Nephron (organoid): Measurements from ENCODE around the gene IGSF6.
A peak's percentile ranks its signal among the peaks of the same experiment; 100 is the strongest.
"Not testable (repeated sequence)": the region's sequence is repeated elsewhere in the genome, so short reads cannot be mapped to it uniquely, and the experiment has no call there.

Experiments used
- H3K27ac Mint-ChIP-seq, 3 experiments: 2 replicates each; pipeline ENCODE4 v1.8.0; 2020; ENCODE audit warnings: mixed read lengths in 3 of 3, mild to moderate bottlenecking in 2 of 3, moderate library complexity in 1 of 3
- H3K27me3 Mint-ChIP-seq: 2 replicates; pipeline ENCODE4 v1.8.0; 2021; ENCODE audit warnings: low read depth, mild to moderate bottlenecking, moderate library complexity, mixed read lengths
- H3K36me3 Mint-ChIP-seq: 2 replicates; pipeline ENCODE4 v1.8.0; 2020; ENCODE audit warnings: low read depth, mixed read lengths
- H3K4me1 Mint-ChIP-seq: 2 replicates; pipeline ENCODE4 v1.8.0; 2020; ENCODE audit warnings: mixed read lengths
- H3K4me3 Mint-ChIP-seq, 3 experiments: 2 replicates each; pipeline ENCODE4 v1.8.0; 2020; ENCODE audit warnings: mild to moderate bottlenecking in 3 of 3, mixed read lengths in 3 of 3, moderate library complexity in 2 of 3
- H3K9me3 Mint-ChIP-seq: 2 replicates; pipeline ENCODE4 v1.8.0; 2020; ENCODE audit warnings: mixed read lengths
- TF ChIP-seq, protein P1 (sequence below), 3 experiments: fragments of 200-600 bp; sonication (generic); IDR thresholded peaks; one replicate each; pipeline ENCODE4 v1.5.0; 2021; ENCODE audit warnings: antibody characterized with exemption in 3 of 3; ENCODE audit not compliant: unreplicated experiment in 3 of 3

The IGSF6 gene, protein sequence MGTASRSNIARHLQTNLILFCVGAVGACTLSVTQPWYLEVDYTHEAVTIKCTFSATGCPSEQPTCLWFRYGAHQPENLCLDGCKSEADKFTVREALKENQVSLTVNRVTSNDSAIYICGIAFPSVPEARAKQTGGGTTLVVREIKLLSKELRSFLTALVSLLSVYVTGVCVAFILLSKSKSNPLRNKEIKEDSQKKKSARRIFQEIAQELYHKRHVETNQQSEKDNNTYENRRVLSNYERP

DNA sequence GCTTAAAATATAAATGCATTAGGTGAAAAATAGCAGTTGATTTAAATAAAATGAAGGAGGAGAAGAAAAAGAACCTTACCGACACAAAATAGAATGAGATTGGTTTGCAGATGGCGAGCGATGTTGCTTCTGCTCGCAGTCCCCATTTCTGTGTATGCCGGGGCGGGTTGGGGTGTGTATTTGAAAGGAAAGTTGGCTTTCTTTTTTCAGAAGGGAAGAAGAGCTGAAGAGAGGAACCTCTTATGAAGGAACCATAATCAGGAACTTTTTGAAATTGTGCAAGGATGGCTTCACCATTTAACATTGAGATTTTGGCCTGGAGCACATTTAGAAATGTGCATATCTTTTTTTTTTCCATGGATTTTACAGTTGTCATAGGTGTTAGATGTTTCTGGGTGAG, at the start of gene IGSF6:
TSS of gene IGSF6 (minus strand) at position 156 of the 400 bp plus-strand sequence. CDS start at position 146, 10 bp downstream.
- no peaks in the 10 kb centered on the region for H3K9me3 Mint-ChIP-seq
- H3K36me3 Mint-ChIP-seq, result peaks cover 28% of the 10 kb centered on the region
- H3K4me3 Mint-ChIP-seq, result no peak within 1 kb of the TSS
- TF ChIP-seq, protein P1, sequence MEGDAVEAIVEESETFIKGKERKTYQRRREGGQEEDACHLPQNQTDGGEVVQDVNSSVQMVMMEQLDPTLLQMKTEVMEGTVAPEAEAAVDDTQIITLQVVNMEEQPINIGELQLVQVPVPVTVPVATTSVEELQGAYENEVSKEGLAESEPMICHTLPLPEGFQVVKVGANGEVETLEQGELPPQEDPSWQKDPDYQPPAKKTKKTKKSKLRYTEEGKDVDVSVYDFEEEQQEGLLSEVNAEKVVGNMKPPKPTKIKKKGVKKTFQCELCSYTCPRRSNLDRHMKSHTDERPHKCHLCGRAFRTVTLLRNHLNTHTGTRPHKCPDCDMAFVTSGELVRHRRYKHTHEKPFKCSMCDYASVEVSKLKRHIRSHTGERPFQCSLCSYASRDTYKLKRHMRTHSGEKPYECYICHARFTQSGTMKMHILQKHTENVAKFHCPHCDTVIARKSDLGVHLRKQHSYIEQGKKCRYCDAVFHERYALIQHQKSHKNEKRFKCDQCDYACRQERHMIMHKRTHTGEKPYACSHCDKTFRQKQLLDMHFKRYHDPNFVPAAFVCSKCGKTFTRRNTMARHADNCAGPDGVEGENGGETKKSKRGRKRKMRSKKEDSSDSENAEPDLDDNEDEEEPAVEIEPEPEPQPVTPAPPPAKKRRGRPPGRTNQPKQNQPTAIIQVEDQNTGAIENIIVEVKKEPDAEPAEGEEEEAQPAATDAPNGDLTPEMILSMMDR (IDR thresholded peaks at IDR 0.05; ENCODE audit: unreplicated experiment in 3 of 3), result no peak
- peaks cover 4% of the 10 kb centered on the region for H3K4me1 Mint-ChIP-seq
- no peaks in the 10 kb centered on the region for H3K27me3 Mint-ChIP-seq
- H3K27ac Mint-ChIP-seq, result no peak within 1 kb of the TSS

DNA sequence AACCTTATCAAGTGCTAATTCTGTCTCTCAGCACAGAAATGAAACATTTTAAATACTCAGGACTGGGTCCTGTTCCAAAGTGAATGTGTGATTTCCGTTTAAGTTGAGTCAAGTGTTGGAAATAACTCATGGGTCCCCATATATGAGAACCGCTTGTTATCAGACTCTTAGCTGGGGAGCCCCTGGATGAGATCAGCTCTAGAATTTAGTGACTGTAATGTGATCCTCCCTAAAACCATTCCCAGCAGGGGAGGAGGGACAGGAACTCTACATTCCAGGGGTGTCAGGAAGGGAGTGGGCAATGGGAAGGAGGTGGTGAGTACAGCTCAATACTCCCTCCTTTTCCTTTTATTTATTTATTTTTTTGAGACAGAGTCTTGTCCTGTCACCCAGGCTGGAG, 48.9 kb upstream of the IGSF6 start:
- no peaks in the 10 kb centered on the region for H3K36me3 Mint-ChIP-seq

DNA sequence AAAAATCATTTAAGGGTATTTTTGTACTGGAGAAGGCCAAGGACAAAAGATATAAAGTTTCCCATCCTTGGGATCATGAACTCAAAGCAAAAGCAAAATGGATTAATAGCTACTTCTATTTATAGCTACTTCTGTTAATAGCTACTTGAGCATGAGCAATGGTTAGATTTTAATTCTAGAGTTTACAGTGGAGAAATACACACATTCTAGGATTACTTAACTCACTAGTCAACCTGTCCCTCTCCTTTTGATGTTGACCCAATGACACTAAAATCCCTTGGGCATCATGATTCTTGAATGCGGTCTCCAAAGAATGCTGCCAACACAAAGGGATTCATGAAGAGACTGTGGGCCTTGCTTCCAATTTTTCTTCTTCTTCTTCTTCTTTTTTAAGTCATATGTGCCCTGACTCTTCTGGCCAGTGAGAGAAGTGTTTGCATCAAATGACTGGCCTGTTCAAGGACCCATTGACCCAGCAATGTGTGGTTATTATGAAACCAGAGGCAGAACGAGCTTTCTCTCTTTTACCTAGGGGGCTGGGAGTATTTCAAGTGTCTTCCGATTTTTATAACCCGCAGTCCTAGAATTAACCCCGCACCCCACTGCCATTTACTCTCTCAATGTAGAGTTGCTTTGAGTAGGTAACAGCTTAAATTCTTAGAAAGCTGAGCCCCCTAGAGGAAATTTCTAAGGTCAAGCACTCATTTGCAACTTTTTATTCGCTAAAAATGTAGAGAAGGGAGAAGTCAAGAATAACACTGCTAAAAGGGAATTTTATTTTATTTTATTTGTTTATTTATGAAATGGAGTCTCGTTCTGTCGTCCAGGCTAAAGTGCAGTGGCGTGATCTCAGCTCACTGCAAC, 46.0 kb upstream of the IGSF6 start:
- Mint-ChIP-seq H3K36me3 (no peaks in the 10 kb centered on the region), H3K27ac (peak overlapping the region in 1 of 3 experiments; percentile 26), H3K4me3 (no peak overlapping the region), H3K4me1 (no peaks in the 10 kb centered on the region), H3K9me3 (no peaks in the 10 kb centered on the region), H3K27me3 (peaks cover 6% of the 10 kb centered on the region)
- TF ChIP-seq, protein P1 (IDR thresholded peaks at IDR 0.05; ENCODE audit: unreplicated experiment in 3 of 3), result no peak

More for the DNA sequence above, 48.9 kb upstream of the IGSF6 start:
- H3K9me3 Mint-ChIP-seq, result no peaks in the 10 kb centered on the region
- TF ChIP-seq, protein P1 (IDR thresholded peaks at IDR 0.05; ENCODE audit: unreplicated experiment in 3 of 3), result no peak
- H3K4me1 Mint-ChIP-seq, result no peaks in the 10 kb centered on the region
- H3K4me3 Mint-ChIP-seq, result no peak overlapping the region
- peaks cover 3% of the 10 kb centered on the region for H3K27me3 Mint-ChIP-seq
- no peak overlapping the region for H3K27ac Mint-ChIP-seq

DNA sequence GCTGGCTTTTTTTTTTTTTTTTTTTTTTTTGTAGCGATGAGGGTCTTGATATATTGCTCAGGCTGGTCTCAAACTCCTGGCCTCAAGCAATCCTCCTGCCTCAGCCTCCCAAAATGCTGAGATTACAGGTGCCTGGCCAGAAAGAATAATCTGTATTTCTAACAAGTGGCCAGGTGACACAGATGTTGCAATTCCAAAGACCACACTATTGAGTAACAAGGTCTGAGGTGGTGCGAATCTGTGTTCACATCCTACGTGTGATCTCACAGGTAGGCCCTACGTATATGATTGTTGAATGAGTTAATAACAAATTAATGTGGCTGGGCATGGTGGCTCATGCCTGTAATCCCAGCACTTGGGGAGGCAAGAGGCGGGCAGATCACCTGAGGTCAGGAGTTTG, 44.6 kb upstream of the IGSF6 start:
- H3K27ac Mint-ChIP-seq, result no peak overlapping the region
- peaks cover 6% of the 10 kb centered on the region for H3K27me3 Mint-ChIP-seq
- H3K4me1 Mint-ChIP-seq, result no peaks in the 10 kb centered on the region
- no peaks in the 10 kb centered on the region for H3K9me3 Mint-ChIP-seq
- no peaks in the 10 kb centered on the region for H3K36me3 Mint-ChIP-seq
- TF ChIP-seq, protein P1 (IDR thresholded peaks at IDR 0.05; ENCODE audit: unreplicated experiment in 3 of 3), result no peak
- H3K4me3 Mint-ChIP-seq, result no peak overlapping the region

DNA sequence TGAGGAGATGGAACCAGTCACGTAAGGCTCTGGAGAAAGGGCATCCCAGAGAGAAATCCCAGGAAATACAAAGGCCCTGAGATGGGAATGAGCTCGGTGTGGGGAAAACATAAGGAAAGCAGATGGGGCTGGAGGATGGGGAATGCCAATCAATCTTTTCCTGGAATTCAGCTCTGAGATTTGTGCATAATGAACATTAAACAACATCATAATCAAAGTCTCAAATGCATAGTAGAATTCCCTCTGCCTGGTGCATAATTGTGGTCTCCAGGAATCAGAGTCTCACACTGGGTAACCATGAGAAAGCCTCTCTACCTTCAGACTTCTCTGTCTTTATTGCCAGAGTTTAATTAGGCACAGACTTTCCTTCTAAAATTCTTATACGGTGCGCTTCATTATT, 42.2 kb upstream of the IGSF6 start:
- no peak overlapping the region for H3K27ac Mint-ChIP-seq
- no peaks in the 10 kb centered on the region for H3K36me3 Mint-ChIP-seq
- H3K9me3 Mint-ChIP-seq, result no peaks in the 10 kb centered on the region
- H3K27me3 Mint-ChIP-seq, result peaks cover 6% of the 10 kb centered on the region
- H3K4me3 Mint-ChIP-seq, result no peak overlapping the region
- H3K4me1 Mint-ChIP-seq, result no peaks in the 10 kb centered on the region
- TF ChIP-seq, protein P1 (IDR thresholded peaks at IDR 0.05; ENCODE audit: unreplicated experiment in 3 of 3), result no peak

DNA sequence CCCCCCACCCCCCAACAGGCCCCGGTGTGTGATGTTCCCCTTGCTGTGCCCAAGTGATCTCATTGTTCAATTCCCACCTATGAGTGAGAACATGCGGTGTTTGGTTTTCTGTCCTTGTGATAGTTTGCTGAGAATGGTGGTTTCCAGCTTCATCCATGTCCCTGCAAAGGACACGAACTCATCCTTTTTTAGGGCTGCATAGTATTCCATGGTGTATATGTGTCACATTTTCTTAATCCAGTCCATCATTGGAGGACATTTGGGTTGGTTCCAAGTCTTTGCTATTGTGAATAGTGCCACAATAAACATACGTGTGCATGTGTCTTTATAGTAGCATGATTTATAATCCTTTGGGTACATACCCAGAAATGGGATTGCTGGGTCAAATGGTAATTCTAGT, 38.6 kb upstream of the IGSF6 start:
- H3K4me1 Mint-ChIP-seq, H3K4me3 Mint-ChIP-seq, H3K27me3 Mint-ChIP-seq, H3K9me3 Mint-ChIP-seq, H3K27ac Mint-ChIP-seq, H3K36me3 Mint-ChIP-seq: not testable (repeated sequence)
